H7 (cell line): ENCODE measurements around the gene TMEM43. TPM values are rescaled to one million over a fixed set of nuclear protein-coding genes. Genes with fewer than 3 reads are reported as not detected.
A peak's percentile ranks its signal among the peaks of the same experiment; 100 is the strongest.

Experiments used
- DNase-seq: peaks from one replicate; pipeline ENCODE4 v3.0.0; 2012
- H3K27me3 ChIP-seq: 2 replicates; pipeline ENCODE4 v1.6.0; 2011; ENCODE audit warnings: mild to moderate bottlenecking, low read length; ENCODE audit not compliant: control insufficient read depth, insufficient read depth
- H3K36me3 ChIP-seq: replicated peaks from 2 replicates; pipeline ENCODE4 v1.5.1; 2011; ENCODE audit warnings: low read length; ENCODE audit not compliant: control insufficient read depth, insufficient read depth
- H3K4me3 ChIP-seq: 2 replicates; pipeline ENCODE4 v1.5.1; 2011; ENCODE audit warnings: low read depth, mild to moderate bottlenecking, control low read depth, low read length, moderate library complexity; ENCODE audit not compliant: insufficient read depth
- total RNA-seq: library from RNA; depleted of rRNA; stranded (reverse); fragments of >200 nt; shearing (Covaris generic); gene quantifications from 2 replicates; pipeline ENCODE4 v1.2.3, GENCODE V29; 2014

TMEM43 gene
- total RNA-seq, 1 experiment from 2014 or later: 62.7 TPM

DNA sequence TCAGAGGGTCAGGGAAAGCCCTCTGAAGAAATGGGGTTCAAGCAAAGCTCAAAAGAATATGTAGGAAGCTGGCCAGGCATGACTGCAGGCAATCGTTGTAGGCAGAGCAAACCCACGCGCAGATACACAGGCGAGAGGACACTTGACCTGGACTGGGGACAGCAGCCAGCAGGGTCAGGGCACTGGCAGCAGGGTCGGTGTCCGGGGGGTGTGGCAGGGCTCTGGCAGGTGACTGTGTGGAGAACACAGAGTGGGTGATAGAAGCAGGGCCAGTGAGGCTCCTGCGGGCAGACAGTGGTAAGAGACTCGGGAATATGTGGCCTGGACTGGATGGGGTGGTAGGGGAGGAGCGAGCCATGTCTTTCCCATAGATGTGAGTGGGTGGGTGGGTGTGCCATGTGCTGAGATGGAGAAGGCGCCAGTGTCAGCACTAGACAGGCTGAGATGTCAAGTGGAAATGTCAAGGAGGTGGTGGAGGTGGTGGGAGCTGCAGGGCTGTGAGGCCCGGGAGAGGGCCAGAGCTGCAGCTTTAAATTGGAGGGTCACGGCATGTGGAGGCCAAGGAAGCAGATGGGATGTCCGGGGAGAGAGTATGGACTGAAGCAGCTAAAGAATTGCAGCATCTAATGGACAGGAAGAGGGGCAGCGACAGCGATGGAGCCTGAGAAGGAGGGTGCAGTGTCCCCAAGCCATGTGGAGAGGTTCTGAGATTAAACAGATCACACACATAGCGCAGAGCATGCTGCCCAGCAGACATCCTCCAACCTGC lies 13.4 kb downstream of the TMEM43 start:
- H3K36me3 ChIP-seq: peaks cover 29% of the 10 kb centered on the region
- DNase-seq: no peak

DNA sequence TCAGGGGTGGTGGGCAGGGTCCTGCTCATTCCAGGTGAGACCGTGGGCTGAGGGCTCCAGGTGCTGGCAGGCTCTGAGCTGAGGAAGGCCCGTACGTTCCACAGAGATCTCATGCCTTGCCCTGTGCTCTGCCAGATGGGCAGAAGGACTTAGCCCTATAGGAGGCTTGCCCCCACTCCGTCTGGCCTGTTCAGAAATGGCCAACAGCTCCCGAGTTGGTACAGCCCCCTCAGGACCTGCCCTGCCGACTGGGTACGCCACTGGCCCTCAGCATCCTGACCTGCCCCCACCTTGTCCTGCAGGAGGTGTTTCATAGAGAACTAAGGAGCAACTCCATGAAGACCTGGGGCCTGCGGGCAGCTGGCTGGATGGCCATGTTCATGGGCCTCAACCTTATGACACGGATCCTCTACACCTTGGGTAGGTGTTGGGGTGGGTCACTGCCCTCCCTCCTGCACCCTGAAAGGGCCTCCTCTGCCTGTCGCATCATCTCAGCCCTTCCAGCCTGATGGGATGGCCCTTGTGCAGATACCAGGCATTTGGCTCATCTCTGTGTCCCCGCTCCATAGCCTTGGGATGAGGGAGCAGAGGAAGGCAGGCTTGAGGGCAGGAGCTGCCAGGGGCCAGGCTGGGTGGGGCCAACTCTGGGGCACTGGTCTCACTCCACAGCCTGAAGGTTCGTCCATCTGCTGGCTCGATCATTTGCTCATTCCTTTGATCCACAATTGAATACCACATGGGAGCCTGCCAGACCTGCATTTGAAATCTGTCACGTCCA lies 14.2 kb downstream of the TMEM43 start:
- no peak for DNase-seq
- Histone ChIP-seq H3K4me3 (no peak overlapping the region), H3K27me3 (no peaks in the 10 kb centered on the region), H3K36me3 (peaks cover 23% of the 10 kb centered on the region)

More for the DNA sequence above, 13.4 kb downstream of the TMEM43 start:
- Histone ChIP-seq H3K4me3 (no peak overlapping the region), H3K27me3 (no peaks in the 10 kb centered on the region)

DNA sequence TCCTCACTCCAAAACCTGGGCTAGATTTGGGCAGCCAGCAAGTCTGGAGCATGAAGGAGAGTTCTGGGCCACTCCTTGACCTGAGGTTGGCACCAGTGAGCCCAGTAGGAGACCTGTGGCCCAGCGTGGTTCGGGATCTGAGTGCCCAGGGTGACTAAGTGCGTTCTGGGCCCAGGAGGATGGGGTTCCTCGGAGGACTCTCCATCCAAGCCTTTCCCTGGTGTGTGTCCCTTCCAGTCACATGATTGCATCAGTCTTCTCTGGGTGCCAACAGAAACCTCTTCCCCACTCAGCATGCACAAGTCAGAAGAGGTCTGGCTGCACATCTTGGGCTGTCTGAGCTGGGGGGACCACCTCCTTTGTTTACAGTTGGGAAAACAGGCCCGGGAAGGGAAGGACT lies 14.9 kb downstream of the TMEM43 start:
- Histone ChIP-seq H3K4me3 (no peak overlapping the region), H3K36me3 (peaks cover 20% of the 10 kb centered on the region), H3K27me3 (no peaks in the 10 kb centered on the region)
- DNase-seq: no peak

DNA sequence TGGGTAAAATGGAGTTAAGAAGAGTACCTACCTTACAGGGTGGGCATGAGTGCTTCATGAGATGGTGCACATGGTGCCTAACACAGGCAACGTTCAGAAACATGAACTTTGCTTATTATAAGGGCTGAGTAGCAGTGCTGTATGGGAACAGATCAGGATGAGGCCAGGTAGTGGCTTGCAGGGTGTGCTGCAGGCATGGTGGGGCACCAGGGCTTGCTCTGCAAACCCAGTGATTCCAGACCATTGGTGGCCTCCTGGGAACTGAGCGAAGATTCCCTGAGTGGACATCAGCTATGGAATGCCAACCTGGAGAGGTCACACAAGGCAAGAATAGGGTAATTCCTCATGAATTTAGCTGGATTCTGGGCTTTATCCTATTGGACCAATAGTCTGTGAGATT lies 15.8 kb downstream of the TMEM43 start:
- H3K4me3 ChIP-seq: no peak overlapping the region
- DNase-seq: no peak
- H3K27me3 ChIP-seq: no peaks in the 10 kb centered on the region
- peaks cover 19% of the 10 kb centered on the region for H3K36me3 ChIP-seq

DNA sequence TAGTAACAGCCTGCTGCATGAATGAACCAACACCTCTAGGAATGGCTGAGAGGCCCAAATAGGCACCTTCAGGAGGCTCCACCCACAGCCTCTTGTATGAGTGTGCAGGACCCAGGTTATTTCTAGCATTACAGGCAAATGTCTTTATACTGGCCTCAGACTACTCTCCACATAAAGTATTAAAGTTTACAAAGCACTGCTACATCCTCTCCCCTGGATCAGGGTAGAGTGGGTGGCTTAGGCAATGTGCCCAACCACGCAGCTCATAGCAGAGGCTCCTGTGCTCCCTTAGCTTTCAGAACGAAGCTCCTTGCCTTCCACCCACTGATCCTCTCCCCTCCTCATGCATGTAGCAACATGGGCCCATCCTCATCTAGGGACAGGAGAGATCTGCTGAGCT lies 16.3 kb downstream of the TMEM43 start:
- Histone ChIP-seq H3K36me3 (peaks cover 20% of the 10 kb centered on the region), H3K4me3 (no peak overlapping the region), H3K27me3 (no peaks in the 10 kb centered on the region)
- DNase-seq: no peak

DNA sequence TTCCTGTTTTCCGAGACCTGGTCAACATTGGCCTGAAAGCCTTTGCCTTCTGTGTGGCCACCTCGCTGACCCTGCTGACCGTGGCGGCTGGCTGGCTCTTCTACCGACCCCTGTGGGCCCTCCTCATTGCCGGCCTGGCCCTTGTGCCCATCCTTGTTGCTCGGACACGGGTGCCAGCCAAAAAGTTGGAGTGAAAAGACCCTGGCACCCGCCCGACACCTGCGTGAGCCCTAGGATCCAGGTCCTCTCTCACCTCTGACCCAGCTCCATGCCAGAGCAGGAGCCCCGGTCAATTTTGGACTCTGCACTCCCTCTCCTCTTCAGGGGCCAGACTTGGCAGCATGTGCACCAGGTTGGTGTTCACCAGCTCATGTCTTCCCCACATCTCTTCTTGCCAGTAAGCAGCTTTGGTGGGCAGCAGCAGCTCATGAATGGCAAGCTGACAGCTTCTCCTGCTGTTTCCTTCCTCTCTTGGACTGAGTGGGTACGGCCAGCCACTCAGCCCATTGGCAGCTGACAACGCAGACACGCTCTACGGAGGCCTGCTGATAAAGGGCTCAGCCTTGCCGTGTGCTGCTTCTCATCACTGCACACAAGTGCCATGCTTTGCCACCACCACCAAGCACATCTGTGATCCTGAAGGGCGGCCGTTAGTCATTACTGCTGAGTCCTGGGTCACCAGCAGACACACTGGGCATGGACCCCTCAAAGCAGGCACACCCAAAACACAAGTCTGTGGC lies 16.9 kb downstream of the TMEM43 start:
- DNase-seq: no peak
- Histone ChIP-seq H3K4me3 (no peak overlapping the region), H3K36me3 (peaks cover 25% of the 10 kb centered on the region), H3K27me3 (no peaks in the 10 kb centered on the region)

DNA sequence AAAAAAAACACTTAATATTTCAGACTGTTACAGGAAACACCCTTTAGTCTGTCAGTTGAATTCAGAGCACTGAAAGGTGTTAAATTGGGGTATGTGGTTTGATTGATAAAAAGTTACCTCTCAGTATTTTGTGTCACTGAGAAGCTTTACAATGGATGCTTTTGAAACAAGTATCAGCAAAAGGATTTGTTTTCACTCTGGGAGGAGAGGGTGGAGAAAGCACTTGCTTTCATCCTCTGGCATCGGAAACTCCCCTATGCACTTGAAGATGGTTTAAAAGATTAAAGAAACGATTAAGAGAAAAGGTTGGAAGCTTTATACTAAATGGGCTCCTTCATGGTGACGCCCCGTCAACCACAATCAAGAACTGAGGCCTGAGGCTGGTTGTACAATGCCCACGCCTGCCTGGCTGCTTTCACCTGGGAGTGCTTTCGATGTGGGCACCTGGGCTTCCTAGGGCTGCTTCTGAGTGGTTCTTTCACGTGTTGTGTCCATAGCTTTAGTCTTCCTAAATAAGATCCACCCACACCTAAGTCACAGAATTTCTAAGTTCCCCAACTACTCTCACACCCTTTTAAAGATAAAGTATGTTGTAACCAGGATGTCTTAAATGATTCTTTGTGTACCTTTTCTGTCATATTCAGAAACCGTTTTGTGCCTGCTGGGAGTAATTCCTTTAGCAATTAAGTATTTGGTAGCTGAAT lies 17.9 kb downstream of the TMEM43 start:
- Histone ChIP-seq H3K27me3 (no peaks in the 10 kb centered on the region), H3K4me3 (no peak overlapping the region), H3K36me3 (peaks cover 25% of the 10 kb centered on the region)
- DNase-seq: no peak

DNA sequence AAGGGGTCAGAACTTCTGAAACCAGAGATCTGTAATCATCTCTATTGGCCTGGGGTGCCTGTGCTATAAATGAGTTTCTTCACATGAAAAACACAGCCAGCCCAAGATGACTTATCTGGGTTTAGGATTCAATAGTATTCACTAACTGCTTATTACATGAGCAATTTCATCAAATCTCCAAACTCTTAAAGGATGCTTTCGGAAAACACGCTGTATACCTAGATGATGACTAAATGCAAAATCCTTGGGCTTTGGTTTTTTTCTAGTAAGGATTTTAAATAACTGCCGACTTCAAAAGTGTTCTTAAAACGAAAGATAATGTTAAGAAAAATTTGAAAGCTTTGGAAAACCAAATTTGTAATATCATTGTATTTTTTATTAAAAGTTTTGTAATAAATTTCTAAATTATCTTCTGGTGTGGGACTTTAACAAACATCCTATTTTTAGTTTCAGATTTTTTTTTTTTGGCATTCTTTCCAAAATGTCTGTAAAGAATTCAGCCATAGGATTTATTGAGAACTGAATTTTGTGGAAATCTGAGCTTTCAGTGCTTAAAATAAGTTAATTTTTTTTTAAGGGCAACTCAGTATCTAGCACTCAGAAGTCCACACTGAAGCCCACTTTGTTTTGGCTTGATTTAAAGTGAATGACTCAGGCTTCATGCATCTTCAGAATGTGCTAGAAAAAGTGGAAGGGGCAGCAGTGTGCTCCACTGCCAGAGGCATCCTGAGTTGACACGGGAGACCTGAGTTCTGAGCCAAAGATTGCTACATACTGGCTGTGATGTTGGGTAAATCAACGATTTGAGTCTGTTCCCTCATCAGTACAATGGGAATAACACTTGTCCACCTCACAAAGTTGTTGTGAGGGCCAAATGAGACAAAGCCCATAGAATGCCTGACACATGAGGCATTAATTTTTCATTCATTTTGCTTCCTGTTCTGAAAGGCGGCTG lies 18.7 kb downstream of the TMEM43 start:
- H3K27me3 ChIP-seq: no peaks in the 10 kb centered on the region
- no peak overlapping the region for H3K4me3 ChIP-seq
- peaks cover 27% of the 10 kb centered on the region for H3K36me3 ChIP-seq
- peak; percentile 44 for DNase-seq

DNA sequence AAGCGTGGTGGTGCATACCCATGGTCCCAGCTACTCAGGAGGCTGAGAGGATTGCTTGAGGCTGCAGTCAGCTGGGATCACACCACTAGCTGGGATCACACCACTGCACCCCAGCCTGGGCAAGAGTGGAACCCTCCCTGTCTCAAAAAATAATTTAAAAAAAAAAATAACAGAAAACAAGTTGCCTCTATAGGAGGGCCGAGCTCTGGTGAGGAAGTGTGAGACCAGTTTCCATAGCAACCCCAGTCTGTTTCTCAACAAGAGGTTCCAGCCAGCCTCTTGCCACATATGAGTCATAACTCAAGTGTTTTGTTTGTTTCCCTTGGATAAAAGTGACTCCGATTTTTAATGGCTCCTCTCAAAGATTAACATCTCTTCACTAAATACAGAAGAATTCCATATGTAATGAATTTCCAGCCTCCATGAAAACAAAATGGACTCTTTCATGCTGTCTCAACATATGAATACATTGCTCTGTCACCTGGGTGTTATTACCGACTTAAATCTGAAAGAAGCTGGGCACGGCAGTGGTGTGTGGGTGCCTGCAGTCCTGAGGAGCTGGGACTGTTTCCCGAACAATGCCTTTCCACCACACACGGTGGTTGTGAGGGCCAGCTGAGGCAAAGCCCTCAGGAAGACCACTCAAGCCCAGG lies 19.7 kb downstream of the TMEM43 start:
- Histone ChIP-seq H3K27me3 (no peaks in the 10 kb centered on the region), H3K36me3 (peaks cover 24% of the 10 kb centered on the region), H3K4me3 (no peak overlapping the region)
- peak; percentile 74 for DNase-seq

DNA sequence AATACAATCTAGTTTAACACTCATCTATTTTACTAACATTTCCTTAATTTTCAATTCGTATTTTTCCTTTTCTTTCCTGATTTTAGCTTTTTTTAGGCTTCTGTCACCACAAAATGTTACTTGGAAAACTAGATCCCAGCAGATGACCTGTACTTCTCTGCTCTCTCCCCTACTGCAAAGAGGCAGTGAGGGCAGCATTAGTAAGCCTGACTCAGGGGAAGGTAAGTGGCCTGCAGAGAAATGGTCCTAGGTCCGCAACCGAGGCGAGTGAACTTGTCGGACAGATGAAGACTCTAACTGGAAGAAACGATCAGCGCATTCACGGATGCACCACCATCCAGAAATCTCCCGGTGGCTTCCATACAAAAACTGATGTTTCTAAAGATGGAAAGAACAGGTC lies 20.4 kb downstream of the TMEM43 start:
- no peak for DNase-seq
- H3K27me3 ChIP-seq: no peaks in the 10 kb centered on the region
- no peak overlapping the region for H3K4me3 ChIP-seq
- H3K36me3 ChIP-seq: peaks cover 22% of the 10 kb centered on the region

DNA sequence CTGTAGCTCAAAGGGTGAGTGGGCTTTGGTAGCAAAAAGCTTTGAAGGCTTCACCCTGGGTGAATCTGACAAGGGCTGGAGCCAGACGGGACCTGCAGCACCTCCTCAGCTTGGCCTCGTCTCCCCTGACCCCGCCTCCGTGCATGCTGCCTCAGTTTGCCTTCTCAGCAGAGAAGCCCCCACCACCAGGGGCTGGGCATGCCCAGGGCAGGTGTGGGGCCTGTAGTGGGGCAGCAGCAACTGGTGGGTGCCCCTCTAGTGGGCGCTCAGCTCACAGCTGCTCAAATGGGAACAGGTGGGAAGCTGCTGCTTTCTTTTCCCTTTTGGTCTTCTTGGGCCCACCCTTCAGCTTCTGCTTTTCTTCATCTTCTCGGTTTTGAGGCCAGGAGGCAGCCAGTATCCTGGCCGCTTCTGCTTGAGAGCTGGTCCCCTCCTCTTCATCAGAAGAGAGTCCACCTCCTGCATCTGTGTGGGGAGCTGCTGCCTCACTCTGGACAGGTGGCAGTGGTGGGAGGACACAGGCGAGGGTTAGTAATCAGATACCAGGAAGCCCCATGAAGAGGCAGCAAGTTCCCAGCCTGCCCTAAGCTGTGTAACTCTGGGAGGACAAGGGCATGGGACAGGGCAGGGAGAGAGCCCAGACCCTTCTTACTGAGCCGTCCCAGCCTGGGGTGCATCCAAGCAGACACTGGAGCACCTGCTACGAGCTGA lies 21.0 kb downstream of the TMEM43 start:
- Histone ChIP-seq H3K27me3 (no peaks in the 10 kb centered on the region), H3K36me3 (peaks cover 22% of the 10 kb centered on the region), H3K4me3 (no peak overlapping the region)
- peak; percentile 51 for DNase-seq

DNA sequence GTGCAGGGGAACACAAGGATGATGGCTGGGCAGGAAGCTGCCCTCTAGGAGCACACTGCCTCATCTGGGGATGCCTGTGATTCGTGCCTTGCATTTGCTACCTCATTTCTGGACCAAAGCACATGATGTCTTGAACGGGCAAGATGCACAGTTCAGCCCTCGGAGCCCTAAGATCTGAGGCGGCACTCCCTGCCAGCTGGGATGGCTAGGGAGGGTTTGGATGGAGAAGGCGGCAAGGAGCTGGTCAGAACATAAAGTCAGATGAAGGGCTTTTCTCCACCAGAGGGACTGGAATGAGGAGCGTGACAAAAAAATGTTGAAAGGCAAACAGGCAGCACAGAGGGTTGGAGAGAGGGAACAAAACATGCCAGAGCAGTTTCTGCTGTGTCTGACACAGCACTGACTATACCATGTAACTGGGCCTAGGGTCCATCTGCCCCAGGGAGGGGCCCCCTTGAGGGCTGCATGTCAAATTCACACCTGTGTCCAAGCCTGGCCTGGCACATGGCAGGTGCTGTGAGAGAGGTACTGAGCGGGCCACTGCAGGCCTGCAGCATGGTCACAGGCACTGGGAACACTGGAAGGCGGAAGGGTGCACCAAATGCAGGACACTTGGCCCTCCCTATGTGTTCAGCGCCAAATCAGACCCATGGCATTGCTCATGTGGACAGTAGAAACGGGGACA lies 21.7 kb downstream of the TMEM43 start:
- Histone ChIP-seq H3K4me3 (no peak overlapping the region), H3K27me3 (no peaks in the 10 kb centered on the region), H3K36me3 (peaks cover 21% of the 10 kb centered on the region)
- no peak for DNase-seq
